ENCODE results near the gene WDR88. TPM values are rescaled to one million over a fixed set of nuclear protein-coding genes. Genes with fewer than 3 reads are reported as not detected.

Gene WDR88
- total and polyA plus RNA-seq, 2 of the 8 experiments (the other 6 are each of a cell fraction or from before 2014, with no cell fraction given), result not detected

- TF ChIP-seq CHD1 (IDR thresholded peaks at IDR 0.05; ENCODE audit: low read depth, low read length) (no peak), TBP (IDR thresholded peaks at IDR 0.05; ENCODE audit: low read depth, low read length) (peak; percentile 99), NANOG (IDR thresholded peaks at IDR 0.05; ENCODE audit: insufficient read depth, low read depth, low read length, poor library complexity, severe bottlenecking) (no peak), SRF (IDR thresholded peaks at IDR 0.05; ENCODE audit: low read depth, low read length) (no peak), MAFK (IDR thresholded peaks at IDR 0.05; ENCODE audit: low read depth, low read length) (peak; percentile 77; the same call in 1 of the 2 replicates), BCL11A (IDR thresholded peaks at IDR 0.05; ENCODE audit: low read depth in 2 of 2, low read length in 2 of 2) (no peak), SUZ12 (IDR thresholded peaks at IDR 0.05; ENCODE audit: low read length) (no peak), POLR2AphosphoS5 (IDR thresholded peaks at IDR 0.05; ENCODE audit: low read depth, low read length) (peak; percentile 91), RFX5 (IDR thresholded peaks at IDR 0.05; ENCODE audit: borderline replicate concordance, low read depth, low read length) (no peak), TAF1 (IDR thresholded peaks at IDR 0.05; ENCODE audit: low read depth, low read length) (peak; percentile 81), GTF2F1 (IDR thresholded peaks at IDR 0.05; ENCODE audit: borderline replicate concordance, low read depth, low read length) (no peak; the same call in 1 of the 2 replicates), KDM1A (IDR thresholded peaks at IDR 0.05; ENCODE audit: borderline replicate concordance, low read length) (no peak), ATF3 (IDR thresholded peaks at IDR 0.05; ENCODE audit: insufficient read depth, low read depth, low read length) (no peak), SIN3A (conservative IDR thresholded peaks at IDR 0.05 in 1 of 2, IDR thresholded peaks at IDR 0.05 in 1 of 2; ENCODE audit: low read depth in 1 of 2, low read length in 2 of 2) (peak; percentile 59 to 90; a peak in 2 of 4 replicates), HDAC6 (IDR thresholded peaks at IDR 0.05; ENCODE audit: low read depth, low read length) (no peak), CTBP2 (IDR thresholded peaks at IDR 0.05; ENCODE audit: borderline replicate concordance, insufficient read depth, insufficient read length, low read length) (no peak), BRCA1 (IDR thresholded peaks at IDR 0.05; ENCODE audit: low read depth, low read length) (no peak), SP4 (IDR thresholded peaks at IDR 0.05; ENCODE audit: low read length) (peak; percentile 55; the same call in 1 of the 2 replicates), FOSL1 (IDR thresholded peaks at IDR 0.05; ENCODE audit: insufficient read depth, low read depth, low read length) (no peak), CTCF (IDR thresholded peaks at IDR 0.05; ENCODE audit: control extremely low read depth in 1 of 3, insufficient read depth in 1 of 3, low read depth in 1 of 3, low read length in 3 of 3) (no peak), SIRT6 (IDR thresholded peaks at IDR 0.05; ENCODE audit: low read length) (no peak)
These were observed 44.9 kb downstream of the WDR88 start (continued) for GRCh38 chr19:33176670-33177416.

Measured in H1 (cell line).